Amygdala (tissue), 56 donors: ENCODE data around the gene ACSS1.
A peak's percentile ranks its signal among the peaks of the same experiment; 100 is the strongest.

Source experiments
- DNase-seq, 56 donors: peaks; one replicate each; lab custom pipeline; 2025; lab: John Stamatoyannopoulos, UW

ACSS1 gene

DNA sequence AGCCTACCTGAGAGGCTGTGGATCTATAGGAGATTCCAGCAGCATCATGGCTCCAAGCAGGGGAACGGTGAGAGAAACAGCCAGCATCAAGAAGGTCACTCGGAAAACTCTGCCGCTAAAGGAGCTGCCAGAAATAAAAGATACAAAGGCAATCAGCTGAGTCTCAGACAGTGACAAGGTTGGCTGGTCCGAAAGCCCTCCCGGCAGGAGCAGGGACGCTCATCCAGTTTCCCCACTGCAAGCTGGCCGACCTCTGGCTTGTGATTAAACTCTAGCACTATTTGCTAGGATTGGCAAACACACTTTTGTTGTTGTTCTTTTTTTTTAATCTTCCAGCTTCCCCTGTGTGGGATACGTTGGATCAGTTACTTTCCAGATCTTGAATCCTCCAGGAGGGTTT is 74.0 kb downstream of the ACSS1 start:
- no peak for DNase-seq

DNA sequence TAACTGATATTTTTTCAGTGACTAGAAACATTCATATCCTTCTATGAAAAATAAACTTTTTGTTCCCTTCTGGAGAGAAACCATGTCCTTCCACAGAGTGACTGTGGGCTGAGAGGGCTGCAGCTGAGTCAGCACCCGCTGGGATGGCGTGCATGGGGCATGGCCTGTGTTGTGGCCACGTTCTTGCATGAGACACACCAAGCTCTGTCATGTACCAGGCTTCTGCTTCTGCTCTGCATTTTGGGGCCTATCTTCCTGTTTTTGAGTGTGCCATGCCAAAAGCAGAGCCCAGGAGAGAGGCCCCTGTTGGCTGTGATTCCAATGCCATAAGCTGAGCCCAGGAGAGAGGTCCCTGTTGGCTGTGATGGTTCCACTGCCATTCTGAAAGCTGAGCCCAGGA is 76.1 kb downstream of the ACSS1 start:
- peak in 9 of 56 donors; percentile 18 to 60 (median 29) for DNase-seq

DNA sequence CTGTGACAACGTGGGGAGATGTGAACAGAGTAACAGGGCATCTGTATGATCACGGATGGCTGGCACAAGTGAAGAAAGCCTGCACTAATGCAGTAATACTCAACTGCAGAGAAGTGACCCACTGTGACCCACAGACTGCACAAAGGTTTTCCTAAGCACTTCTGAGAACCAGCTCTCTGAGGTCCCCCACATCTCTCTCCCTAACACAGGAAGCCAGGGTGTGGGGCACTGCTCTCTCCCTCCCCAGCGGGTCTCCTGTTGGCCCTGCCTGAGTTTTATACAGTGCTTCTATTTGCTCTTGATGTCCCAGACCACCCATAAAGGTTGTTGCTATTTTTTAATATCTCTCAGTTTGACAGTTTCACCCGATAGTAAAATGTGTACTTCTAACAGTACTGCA is 76.7 kb downstream of the ACSS1 start:
- no peak for DNase-seq

DNA sequence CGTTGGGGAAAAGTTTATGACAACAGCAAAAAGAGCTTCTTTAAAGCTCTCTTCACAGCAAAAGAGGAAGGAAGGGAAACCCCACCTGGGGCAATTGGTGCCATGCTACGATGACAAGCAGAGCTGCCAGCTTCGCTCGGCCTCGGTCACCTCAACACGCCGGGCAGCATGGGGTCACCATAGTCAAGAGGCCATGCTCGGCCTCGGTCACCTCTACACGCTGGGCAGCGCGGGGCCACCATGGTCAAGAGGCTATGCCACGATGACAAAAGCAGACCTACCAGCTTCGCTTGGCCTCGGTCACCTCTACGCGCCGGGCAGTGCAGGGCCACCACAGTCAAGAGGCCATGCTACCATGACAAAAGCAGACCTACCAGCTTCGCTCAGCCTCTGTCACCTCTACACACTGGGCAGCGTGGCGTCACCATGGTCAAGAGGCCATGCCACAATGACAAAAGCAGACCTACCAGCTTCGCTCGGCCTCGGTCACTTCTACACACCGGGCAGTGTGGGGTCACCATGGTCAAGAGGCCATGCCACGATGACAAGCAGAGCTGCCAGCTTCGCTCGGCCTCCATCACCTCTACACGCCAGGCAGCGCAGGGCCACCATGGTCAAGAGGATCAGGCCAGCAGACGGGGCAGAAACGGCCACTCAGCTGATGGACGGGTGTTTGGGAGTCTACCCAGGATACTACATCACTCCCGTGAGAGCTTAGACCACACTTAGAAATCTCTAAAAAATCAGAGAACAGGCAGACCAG is 77.5 kb downstream of the ACSS1 start:
- DNase-seq, result no peak

DNA sequence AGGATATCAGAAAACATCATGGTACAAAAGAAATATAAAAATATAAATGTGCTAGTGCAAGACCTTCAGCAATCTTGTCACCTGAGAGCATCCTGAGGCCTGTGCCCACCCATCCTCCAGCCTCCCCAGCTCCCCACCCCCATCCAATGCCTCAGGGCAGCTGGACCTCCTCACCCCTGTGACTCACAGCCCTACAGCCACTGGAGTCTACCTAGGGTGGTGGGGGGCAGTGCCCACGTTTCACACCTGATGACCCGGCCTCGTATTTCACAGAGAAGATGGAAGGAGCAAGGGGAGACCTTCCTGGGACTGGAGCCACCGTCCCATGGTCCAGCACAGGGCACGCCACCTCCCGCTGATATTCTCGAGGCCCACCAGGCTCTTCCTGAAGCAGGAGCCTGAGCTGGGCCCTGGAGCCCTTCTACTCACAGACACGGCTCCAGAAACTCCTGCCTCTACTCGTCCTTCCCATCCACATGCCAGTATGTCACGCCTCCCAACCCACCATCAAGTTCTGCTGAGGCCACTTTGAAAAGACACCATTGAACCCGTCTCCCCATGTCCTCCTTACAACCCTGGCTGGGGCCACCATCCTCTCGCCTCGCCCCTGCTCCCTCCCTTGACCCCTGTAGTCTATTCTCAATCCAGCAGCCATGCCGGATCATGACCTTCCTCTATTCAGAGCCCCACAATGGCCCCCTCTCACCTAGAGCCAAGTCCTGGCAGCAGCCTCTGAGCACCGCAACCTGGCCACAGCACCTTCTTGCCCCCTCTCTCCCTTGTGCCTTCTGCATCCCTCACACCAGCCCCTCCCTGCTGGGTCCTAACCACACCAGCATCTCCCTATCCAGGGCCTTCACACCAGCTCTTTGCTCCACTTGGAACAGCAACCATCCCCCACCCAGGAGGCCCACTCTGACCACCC is 78.6 kb downstream of the ACSS1 start:
- DNase-seq, result no peak

DNA sequence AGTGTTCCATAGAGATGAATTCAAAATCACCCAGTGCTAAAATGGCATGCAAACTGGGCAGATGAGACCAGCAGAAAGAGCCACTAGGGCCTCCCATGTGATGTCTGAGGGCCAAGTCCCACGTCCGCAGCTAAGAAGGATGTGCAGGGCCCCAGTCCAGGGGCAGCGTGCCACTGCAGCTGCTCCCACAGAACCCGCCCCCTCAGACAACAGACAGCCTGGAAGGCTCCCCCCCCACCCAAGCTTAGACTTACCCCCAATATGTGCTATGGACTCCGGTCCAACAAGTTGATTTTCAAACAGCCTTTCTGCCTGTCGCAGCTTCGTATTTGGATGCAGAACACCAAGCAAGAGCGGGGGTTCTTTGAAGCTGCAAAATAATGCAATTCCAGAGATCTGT is 79.4 kb downstream of the ACSS1 start:
- peak in 42 of 56 donors; percentile 18 to 82 (median 55) for DNase-seq

DNA sequence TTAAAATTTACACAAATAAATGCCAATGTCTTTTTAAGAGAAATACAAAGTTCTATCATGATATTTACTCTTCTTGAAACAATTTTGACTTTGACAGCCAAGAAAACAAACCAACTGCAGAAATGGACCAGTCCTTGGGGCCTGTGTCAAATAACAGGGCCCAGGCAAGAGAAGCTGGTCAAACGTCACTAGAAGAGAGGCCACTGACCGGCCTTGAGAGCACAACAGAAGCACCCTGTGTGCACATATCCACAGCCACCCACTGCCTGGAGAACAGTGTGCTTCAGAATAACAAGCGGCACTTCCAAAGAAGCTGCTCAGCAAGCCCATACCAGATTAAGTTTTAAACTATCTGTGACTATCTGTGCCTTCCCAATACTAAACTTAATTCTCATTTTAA is 80.1 kb downstream of the ACSS1 start:
- peak in 13 of 56 donors; percentile 19 to 64 (median 29) for DNase-seq

DNA sequence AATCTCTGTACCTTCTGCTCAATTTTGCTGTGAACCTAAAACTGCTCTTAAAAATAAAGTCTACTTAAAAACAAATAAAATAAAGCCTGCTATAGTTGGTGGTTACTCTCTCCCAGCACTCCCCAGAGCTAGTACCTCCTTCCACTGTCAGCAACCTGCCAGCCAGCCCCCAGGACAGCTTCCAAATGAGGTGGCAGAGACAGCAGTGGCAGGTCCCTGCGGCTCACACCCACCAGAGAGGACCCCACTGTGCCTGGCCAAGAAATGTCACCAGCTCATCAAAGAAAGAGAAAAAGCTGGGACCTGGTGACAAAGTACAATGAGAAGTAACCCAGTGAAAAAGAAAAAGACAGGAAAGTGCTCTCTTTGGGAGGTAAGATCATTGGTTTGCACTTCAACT is 80.6 kb downstream of the ACSS1 start:
- no peak for DNase-seq

DNA sequence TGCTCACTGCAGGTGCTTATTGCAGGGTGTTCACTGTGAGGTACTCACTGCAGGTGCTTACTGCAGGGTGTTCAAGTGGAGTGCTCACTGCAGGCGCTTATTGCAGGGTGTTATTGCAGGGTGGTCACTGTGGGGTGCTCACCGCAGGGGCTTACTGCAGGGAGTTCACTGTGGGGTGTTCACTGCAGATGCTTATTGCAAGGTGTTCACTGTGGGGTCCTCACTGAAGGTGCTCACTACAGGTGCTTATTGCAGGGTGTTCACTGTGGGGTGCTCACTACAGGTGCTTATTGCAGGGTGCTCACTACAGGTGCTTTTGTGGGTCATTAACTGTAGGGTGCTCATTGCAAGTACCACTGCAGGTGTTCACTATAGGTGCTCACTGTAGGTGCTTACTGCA is 85.6 kb downstream of the ACSS1 start:
- no peak for DNase-seq

DNA sequence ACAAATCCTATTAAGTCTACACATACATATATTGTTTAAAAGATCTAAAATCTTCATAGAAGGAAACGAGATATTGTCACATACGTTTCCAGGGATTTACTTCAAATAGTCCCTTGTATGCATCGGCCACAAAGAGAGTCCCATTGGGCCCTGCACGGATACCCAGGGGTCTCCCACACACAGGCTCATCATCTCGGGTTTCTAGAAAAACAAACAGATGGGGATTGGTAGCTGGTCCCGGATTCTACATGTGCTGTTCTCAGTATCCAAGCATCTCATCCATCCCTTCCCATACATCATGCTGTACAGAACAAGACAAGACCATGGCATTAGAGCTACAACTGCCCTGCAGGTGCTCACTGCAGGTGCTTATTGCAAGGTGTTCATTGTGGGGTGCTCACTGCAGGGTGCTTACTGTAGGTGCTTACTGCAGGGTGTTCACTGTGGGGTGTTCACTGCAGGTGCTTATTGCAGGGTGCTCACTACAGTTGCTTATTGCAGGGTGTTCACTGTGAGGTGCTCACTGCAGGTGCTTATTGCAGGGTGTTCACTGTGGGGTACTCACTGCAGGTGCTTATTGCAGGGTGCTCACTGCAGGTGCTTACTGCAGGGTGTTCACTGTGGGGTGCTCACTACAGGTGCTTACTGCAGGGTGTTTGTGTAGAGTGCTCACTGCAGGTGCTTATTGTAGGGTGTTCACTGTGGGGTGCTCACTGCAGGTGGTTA is 86.4 kb downstream of the ACSS1 start:
- no peak for DNase-seq

DNA sequence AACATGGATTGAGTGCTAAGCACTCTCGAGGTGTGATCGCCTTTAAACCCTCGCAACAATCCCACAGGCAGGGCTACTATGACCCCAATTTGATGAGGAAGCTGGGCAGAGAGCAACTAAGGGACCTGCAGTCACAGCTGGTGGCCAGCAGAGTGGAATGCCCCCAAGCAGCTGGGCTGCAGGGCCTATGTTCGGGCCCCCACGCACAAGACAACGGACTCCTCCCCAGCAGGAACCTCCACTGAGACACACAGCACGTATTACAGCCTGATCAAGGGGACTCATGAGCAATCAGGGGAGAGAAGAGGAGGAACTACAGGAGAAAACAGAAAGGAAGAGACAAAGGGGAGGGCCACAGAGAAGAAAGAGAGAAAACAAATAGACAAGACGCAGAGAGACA is 87.2 kb downstream of the ACSS1 start:
- no peak for DNase-seq

DNA sequence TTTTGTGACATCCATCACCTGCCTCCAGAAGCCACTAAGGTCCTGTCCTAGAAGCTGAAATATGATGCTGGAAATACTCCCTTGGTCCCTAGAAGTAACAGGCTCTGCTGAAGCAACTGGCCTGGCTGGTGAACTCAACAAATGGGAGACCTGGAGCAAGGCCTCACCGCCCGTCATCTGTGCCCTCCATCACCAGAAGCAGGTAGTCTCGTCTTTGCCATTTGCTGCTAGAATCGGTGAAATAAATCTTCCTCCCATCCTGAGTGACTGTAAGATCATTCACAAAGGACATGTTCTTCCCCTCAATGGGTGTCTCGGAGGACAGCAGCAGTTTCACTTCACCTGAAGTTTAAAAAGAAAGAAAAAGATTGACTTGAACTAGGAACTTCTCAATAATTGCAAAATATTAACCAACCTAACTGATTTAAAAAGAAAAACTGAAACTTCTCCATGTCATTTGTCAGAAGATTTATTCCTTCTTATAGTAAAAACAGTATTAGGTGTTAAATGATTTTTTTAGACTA is 87.8 kb downstream of the ACSS1 start:
- DNase-seq, result no peak

DNA sequence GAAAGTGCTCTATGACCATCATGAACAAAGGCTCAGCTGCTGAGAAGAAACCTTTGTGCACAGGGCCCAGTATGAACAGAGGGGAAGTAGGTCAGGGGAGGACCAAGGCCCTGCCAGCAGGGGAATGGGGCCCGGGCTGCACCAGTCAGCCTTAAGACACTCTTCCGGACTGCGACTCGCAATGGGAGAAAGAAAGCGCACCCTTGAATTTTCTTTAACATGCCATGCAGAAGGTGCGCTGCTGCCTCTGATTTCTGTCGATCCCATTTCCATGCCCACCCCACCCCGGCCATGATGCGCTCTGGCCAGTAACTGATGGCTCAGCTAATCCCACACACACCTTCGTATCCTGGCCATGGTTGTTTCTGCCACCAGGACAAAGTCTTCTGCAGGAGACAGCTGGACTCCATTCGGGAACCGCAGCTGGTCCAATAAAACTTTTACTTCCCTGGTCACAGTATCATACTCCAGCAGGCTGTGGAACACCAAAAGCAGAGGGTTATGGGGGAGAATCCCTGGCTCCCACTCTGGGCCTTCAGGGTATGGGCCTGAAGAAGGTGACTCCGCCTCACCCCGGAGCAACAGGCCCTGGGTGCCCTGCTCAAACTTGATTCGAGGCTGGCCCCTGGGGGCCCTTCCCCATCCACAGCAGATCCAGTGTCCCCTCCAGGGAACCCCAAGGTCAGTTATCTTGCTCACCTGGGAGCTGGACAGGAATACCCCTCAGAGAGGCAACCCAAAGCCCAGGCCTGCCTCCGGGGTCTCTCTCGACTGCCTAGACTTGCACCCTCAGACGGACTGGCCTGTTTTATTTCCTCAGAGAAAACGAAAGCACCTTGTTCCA is 88.5 kb downstream of the ACSS1 start:
- DNase-seq, result no peak

DNA sequence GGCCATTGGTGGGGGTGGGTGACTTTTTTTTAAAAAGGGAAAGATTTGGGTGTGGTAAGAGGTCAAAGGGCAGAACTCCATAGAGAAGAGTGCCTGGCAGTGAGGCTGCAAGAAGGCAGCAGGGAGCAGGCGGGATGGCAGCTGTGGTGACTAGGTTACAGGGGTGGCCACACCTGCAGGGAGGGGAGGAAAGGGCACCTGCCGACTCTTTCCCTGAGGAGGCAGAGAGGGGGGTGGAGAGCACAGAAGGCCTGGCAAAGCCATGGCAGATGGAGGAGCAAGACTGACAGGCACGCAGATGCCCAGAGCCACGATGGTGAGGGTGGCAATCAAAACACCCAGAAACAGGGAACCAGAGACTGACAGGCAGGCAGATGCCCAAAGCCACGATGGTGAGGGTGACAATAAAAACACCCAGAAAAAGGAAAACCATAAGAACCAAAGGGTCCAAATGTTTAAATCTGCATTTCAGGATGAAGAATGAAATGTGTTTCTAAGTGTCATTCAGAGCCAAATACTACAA is 89.6 kb downstream of the ACSS1 start:
- DNase-seq, result no peak

DNA sequence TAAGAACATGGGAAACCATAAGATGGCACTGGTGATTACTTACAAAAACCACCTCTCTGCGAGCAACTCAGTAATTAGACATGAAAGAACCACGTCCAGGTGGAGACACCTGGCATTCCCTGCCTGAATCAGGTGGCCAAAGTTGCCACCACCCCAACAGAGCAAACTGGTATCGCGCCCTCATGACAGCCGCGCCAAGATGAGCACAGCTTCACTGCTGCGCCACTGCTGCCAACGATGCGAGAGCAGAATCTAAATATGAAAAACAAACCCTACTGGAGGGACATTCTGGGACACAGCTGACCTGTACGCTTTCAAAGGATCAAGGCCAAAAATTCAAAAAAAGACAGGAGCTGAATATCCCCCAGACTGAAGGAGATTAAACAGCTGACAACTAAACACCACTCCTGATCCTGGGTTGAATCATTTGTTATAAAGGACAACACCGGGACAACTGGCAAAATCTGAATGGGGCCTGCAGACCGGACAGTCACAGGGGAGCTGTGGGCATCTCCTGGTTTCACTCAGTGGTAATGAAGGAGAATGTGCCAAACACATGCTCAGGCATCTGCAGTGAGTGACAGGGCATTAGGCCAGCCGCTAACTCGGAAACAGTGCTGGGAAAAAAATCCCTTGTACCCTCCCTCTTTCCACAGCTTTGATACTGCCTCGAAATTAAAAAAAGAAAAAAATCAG is 91.5 kb downstream of the ACSS1 start:
- DNase-seq, result no peak

DNA sequence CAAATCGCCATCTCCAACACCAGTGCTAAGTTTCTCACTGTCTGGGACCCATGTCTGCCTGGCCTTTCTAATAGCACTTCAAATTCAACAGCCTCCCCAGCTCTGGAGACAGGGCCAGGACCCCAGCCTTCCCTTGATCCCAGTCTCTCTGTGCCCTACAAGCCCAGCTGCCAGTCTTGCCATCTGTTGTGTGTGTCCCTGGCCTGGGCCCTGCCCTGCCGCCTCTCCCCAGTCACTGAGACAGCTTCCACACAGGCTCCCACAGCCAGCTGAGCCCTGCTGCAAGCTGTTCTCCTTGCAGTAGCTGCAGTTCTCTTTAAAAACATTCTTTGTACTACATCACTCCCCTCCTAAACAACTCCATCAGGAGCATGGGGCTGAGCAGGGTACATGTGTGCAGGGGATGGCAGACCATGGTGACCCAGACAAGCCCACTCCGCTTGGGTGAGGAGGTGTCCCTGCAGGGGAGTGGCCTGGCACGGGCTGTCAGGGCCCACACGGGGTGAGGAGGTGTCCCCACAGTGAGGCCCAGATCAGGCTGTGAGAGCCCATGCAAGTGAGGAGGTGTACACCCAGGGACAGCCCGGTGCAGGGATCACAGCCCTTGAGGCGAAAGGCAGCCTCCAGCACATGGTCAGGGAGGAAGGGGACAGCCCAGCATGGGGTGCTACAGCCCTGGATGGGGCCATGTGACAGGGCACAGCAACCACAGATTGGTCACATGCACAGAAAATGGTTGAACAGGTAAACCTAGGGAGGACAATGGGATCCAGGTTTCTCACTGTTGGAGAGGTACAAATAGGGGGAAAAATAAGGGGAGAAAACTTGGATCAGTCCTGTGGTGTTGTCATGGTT is 92.6 kb downstream of the ACSS1 start:
- no peak for DNase-seq

DNA sequence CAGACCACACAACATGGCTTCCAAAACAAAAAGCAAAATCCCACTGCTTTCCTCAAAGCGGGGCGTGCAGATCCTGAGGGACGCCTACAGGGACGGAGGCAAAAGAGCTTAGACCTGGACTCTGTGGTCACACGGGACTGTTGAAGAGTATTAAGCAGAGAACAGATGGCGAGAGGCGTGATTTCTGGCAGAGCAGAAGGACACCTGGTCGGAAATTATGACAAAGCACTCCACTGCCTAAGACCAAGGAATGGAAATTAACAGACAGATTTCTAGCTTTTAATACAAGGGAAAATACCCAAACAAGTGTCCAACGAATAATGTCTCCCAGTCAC is 93.5 kb downstream of the ACSS1 start:
- DNase-seq, result no peak
